Measurements from ENCODE around the gene PRIMA1.

The PRIMA1 gene

DNA sequence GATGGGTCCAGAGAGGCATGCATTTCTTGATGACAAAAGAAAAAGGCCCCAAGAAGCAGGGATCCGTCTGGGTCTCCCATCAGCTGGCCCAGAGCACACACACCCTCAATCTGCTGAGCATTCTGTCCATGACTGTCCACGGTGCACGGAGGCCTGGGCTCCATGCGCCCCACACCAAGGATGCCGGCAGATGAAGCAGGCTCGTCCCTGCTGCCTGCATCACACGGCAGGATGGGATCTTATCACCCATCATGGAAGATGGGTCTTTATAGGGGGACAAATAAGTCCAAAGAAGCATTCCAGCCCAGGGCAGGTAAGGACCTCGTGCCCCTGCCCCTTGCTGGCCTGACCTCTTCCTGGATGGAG, 59.7 kb downstream of the PRIMA1 start:
- no peak for DNase-seq

DNA sequence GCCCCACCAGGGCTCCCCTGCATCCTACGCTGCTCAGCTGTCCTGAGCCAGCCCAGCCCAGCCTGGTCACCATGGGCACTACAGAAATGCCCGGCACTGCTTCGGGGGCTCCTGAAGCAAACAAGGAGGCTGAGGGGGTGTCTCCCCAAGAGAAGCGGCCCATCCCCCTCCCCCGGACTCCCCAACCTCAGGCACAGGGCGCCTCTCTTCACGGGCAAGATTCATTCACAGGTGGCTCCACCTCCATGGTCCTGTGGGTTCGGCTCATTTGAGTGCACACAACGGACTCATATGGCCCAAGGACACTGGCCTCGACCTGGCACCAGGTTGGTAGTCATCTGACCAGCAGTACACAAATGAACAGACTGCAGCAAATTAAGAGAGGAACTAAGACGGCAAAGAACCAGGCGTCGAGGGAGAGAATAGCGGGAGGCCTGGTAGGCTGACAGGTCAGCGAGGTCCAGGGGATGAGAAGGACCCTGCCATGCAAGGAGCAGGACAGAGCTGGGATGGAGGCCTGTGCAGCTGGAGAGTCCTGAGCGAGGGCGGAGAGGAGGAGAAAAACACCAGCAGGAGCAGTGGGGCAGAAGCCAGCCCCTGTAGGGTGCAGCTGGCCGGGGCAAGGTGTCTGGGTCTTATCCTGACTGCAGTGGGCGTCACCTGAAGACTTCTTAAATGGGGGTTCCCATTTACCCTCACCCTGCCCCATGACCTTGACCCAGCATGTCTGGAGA, 60.2 kb downstream of the PRIMA1 start:
- no peak for DNase-seq

DNA sequence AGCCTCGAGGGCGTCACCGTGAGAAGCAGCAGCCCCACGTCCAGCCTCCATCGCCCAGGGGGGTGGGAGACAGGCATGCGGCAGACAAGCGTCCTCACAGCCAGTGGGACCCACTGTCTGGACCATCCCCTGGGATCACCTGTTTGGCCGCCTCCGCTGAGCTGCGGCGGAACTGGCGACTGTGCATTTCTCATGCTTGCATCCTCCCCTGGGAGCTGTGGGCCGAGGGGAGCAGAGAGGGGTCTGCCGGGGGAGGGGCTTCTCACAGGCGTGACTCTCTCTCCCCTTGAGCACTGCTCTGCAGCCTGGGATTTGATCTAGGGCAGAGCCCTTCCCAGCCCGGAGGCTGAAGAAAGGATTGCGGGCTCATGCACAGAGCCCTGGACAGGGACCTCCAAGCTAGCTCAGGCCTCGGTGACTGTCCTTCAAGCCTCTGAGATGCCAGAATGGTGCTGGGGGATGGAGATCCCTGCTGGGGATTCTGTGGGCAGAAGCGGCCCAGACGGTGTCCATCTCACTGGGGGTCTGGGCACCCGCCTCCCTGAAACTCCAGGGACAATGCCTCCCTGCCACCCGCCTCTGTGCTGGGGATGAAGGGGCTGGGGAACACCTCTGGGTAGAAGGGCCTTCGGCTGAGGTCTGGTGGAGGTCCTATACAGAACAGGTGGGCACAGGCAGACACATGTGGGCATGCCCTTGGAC, 61.1 kb downstream of the PRIMA1 start:
- DNase-seq: no peak

- DNase-seq: no peak
These were observed 62.3 kb downstream of the PRIMA1 start for GRCh38 chr14:93725993-93726392.

- no peak for DNase-seq
These were observed 63.2 kb downstream of the PRIMA1 start for GRCh38 chr14:93725002-93725582.

GRCh38 chr14:93723001-93723400, 65.3 kb downstream of the PRIMA1 start:
- no peak for DNase-seq

DNA sequence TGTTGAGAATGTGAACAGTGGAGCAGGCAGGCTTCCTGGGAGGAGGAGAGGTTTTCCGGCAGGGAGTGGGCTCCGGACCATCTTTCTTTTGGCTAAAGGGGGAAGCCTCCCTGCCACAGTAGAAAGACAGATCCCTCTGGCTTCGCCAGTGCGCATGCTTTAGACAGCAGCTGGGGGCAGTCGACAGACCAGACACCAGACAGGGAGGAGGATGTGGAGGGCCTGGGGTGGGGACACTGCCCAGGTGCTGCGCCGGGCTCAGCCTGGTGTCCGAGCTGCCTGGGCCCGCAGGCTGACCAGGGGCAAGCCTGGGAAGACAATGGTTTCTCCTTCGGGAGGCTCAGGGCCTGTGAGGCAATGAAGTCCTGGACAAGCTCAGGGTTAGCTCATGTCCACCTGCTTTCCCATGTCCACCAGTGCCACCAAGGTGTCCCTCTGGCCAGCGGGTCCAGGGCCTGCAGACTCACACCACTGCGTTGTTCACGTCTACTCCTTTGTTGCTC, 67.3 kb downstream of the PRIMA1 start:
- DNase-seq: no peak

GRCh38 chr14:93720076-93720815, 68.0 kb downstream of the PRIMA1 start:
- DNase-seq: no peak

DNA sequence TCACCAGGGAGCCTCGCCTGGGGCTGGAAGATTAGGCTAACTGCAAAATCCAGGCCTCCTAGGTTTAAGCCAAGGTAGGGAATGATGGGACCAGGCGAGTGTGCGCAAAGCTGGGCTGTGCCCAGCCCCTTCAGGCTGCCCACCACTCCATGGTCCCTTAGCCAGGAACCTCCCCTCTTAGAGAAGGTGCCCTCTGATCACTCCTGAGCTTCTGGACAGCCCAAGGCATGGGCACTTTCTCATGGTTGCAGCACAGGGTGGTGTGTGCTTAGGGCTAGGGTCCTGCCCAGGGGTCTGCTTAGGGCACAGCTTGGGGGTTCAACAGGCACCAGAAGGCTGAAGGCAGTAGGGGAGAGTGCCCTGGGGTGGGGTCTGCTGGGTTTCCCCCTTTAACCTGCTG, 69.0 kb downstream of the PRIMA1 start:
- DNase-seq: no peak

DNA sequence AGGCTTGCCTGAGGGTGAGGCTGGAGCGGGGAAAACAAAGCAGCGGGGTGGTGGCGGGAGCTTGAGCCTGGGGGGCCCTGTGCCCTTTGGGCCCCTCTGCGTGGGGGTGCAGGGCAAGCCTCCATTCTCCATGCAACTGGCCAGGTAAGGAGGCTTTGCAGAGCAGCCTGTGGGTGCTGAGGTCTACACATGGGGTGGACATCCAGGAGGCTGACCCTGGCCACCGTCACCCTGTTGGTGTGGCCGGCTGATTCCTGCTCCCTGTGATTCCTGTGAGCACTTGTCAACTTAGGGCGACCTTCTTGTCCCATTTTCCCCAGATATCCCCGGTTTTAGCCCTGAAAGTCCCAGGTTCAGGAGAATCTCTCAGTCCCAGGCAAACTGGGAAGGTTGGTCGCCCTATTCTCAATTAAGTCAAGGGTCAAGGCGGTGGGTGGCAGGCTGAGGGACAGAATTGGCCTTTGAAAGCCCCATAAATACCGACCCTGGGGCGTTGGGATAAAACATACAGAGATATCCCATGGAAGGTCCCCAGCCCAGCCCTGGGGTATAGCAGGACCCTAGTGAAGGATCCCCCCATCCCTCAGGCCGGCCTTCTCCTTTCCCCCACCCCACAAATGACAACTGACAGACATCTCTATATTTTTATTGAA, 70.5 kb downstream of the PRIMA1 start:
- no peak for DNase-seq

DNA sequence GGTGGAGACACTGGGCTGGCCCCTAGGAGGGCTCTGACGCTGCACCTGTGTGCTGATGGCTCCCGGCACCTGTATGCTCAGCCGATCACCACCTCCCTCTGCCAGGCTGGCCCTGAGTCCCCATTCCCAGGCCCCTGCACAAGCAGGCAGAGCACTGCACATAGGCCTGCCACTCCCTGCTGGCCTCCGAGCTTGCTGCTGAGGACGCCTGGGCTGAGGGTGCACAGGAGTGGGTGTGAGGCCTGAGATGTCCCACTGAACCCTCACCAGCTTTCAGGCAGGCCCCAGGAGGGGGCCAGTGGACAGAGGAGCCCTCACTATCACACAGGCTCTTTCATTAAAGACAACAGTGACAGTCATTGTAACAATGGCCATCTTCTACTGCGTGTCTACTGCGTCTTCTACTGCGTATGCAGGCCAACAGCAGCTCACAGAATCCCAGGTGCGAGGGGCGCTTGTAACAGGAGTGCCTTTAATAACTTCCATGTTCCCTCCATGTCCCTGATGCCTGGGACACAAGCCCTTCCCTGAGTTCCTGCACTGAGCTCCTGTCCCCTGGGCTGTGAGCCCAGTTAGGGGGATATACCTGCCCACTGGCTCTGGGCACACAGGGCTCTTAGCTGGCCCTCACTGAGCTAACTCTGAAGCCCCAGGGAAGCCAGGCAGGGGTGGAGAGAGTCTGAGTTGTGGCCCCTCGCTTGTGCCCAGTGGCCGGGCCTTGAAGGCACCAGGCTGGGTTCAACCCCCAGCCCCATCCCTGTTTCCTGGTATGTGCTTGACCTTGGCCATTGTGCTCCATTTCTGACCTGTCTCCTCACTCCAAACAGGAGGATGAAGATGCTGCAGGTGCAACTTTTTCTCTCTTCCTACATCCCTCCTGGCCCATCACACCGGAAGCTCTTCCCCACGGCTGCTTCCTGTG, 71.3 kb downstream of the PRIMA1 start:
- no peak for DNase-seq

GRCh38 chr14:93716002-93716745, 72.1 kb downstream of the PRIMA1 start:
- no peak for DNase-seq

GRCh38 chr14:93715279-93715927, 72.9 kb downstream of the PRIMA1 start:
- DNase-seq: peak; percentile 14

- DNase-seq: no peak
These were observed 73.7 kb downstream of the PRIMA1 start for GRCh38 chr14:93714605-93715004.

GRCh38 chr14:93713726-93714405, 74.4 kb downstream of the PRIMA1 start:
- peak; percentile 13 for DNase-seq

DNA sequence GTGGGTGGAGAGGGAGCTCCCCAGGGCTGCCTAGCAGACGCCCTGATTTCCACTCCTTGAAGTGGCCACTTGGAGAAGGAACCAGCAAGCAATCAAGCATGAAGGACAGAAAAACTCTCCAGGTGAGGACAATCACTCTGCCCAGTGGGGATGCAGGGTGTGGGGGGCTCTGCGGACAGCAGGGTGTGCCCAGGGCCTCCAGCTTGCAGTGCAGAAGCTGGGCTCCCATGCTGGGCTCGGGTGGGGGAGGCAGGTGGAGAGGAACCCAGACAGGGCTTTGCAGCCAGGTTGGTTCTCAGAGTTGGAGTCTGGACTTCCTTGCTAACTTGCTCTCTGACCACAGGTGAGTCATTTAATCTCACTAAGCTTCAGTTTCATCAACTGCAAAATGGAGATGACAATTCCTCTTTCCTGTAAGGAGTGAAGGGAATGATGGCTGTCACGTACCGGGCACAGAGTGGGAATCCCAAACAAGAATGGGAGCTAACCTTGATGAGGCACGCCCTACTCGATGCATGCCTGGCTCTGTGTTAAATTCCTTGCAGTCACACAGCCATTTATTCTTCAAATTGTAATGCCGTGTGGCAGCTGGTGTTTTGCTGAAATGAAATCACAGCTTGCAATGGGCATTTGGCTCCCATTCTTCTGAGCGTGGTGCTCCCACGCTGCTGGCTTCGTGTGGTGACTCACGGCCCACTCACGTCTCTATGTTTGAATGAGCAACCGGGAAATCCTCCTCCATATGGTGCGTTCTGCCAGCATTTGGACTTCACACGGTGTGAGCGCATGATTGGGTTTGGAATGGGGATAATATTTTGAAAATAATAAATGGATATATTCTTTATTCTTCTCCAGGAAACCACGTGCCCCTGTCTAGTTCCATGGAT, 75.2 kb downstream of the PRIMA1 start:
- DNase-seq: no peak

DNA sequence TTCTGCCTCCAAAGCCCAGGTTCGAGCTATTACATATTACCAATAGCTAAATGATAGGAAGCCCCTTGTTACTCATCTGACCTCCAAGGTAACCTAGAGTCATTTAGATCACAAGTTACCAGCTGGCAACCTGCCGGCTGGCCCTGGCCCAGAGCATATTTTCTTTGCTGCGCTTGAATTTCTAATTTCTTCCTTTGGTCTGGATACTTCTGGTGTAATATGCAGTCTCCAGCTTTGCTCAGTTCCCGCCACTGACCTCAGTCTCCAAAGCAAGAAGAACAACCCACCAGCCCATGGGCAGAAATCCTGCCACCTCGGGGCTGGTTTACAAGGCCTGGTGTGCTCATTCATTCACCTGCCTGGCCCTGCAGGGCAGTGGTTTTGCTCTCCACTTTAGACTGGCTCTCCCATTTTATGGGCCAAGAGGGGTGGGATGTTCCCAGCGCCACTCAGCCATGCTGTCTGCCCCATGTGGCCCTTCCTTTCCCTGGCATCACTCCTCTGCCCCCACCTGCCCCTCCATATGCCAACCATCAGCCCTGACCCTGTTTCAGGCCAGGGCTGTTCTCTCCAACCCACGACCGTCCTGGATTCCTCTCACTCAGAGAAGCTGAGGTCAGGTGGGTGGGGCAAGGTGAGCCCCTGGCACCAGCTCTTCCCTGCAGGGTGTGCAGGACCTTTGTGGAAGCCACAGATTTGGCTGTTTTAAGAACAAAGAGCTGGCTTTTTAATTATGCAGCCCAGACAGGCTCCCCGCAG, 76.0 kb downstream of the PRIMA1 start:
- DNase-seq: no peak

- no peak for DNase-seq
These were observed 79.0 kb downstream of the PRIMA1 start for GRCh38 chr14:93709249-93709648.
